ENCODE measurements around the gene NPTX1. TPM values are rescaled to one million over a fixed set of nuclear protein-coding genes. Genes with fewer than 3 reads are reported as not detected.
A peak's percentile ranks its signal among the peaks of the same experiment; 100 is the strongest.

Gene NPTX1
- total RNA-seq, 4 donors from 2014 or later: 0.21 to 0.59 TPM; not detected in 2

DNA sequence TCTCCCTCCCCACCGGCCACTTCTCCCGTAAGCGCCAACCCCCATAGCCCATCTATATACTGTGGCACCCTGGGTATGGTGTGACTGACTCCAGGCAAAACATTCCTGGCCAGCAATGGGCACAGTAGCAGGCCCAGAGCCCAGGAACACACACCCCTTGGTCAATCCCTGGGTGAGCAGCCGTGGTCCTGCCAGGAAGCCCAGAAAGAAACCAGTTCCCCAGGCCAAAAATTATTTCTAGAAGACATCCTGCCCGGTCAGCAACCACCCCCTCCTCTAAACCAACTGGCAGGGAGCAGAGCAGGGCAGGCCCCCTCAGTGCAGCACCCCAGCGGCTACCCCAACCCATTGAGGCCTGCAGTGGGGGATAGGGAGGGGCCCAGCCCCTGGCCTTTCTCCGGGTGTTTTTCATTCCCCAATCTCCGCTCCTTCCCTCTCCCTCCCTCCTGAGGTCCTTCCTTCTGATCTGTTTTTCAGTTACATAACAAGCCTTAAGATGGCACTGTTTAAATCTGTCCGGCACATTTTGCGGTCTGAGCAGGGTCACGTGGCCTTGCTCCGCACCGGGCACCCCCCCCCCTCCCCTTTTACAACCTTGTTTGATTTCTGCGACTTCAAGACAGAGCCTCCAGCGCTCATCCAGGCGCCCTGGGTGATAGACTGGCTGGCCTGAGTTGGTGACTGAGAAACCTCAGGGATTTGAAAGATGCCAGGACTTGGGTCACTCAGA, 2.0 kb downstream of the NPTX1 start:
- WGBS, 2 donors: 15 to 18% methylated on average over 16 of the region's 16 CpGs
- no peak overlapping the region for H3K4me3 ChIP-seq

DNA sequence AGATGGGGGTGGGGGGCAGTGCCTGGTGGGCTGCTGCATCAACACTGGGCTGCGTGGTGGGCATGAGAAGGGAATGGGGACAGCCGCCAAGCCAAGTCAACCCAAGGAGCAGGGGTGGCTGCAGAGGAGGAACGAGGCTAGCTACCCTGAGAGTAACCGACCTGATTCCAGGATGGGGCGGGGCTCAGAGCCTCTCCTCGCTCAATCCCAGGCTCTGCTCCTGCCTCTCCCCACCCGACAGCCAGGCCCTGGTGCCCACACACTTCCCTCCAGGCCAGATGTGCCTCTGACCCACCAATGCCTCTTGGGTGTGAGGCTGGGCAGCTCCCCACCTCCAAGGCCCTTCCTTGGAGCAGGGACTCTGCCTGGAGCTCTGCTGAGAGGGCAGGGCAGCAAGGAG, 2.7 kb downstream of the NPTX1 start:
- H3K9me3 ChIP-seq: no peaks in the 10 kb centered on the region
- no peak for TF ChIP-seq EP300 (IDR thresholded peaks at IDR 0.05)
- no peak for TF ChIP-seq POLR2A (IDR thresholded peaks at IDR 0.05)
- TF ChIP-seq, protein P1, sequence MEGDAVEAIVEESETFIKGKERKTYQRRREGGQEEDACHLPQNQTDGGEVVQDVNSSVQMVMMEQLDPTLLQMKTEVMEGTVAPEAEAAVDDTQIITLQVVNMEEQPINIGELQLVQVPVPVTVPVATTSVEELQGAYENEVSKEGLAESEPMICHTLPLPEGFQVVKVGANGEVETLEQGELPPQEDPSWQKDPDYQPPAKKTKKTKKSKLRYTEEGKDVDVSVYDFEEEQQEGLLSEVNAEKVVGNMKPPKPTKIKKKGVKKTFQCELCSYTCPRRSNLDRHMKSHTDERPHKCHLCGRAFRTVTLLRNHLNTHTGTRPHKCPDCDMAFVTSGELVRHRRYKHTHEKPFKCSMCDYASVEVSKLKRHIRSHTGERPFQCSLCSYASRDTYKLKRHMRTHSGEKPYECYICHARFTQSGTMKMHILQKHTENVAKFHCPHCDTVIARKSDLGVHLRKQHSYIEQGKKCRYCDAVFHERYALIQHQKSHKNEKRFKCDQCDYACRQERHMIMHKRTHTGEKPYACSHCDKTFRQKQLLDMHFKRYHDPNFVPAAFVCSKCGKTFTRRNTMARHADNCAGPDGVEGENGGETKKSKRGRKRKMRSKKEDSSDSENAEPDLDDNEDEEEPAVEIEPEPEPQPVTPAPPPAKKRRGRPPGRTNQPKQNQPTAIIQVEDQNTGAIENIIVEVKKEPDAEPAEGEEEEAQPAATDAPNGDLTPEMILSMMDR (IDR thresholded peaks at IDR 0.05): no peak
- H3K4me3 ChIP-seq: no peak overlapping the region
- H3K4me1 ChIP-seq: peaks cover 0 to 46% (median 39%) of the 10 kb centered on the region in 4 donors
- no peaks in the 10 kb centered on the region for H3K36me3 ChIP-seq
- DNase-seq (ENCODE audit: low spot score in 2 of 2): no peak
- H3K27ac ChIP-seq: no peak overlapping the region
- peaks cover 0 to 83% of the 10 kb centered on the region in 2 donors for H3K27me3 ChIP-seq
- WGBS, 2 donors: 27 to 33% methylated on average over 5 to 6 of the region's 7 CpGs

More for the DNA sequence above, 2.0 kb downstream of the NPTX1 start:
- Histone ChIP-seq H3K9me3 (no peaks in the 10 kb centered on the region), H3K36me3 (no peaks in the 10 kb centered on the region), H3K27me3 (peaks cover 0 to 83% of the 10 kb centered on the region in 2 donors), H3K4me1 (peaks cover 0 to 49% (median 40%) of the 10 kb centered on the region in 4 donors), H3K27ac (no peak overlapping the region)
- no peak for TF ChIP-seq EP300 (IDR thresholded peaks at IDR 0.05)
- TF ChIP-seq, protein P1 (IDR thresholded peaks at IDR 0.05): peak in 2 of 5 experiments; percentile 12 to 22
- TF ChIP-seq POLR2A (IDR thresholded peaks at IDR 0.05): no peak
- DNase-seq (ENCODE audit: low spot score in 2 of 2): no peak

- Histone ChIP-seq H3K27me3 (peaks cover 0 to 83% of the 10 kb centered on the region in 2 donors), H3K4me3 (no peak overlapping the region), H3K9me3 (no peaks in the 10 kb centered on the region), H3K27ac (no peak overlapping the region), H3K36me3 (no peaks in the 10 kb centered on the region), H3K4me1 (peaks cover 0 to 39% (median 32%) of the 10 kb centered on the region in 4 donors)
- no peak for DNase-seq (ENCODE audit: low spot score in 2 of 2)
- WGBS, 2 donors: 76 to 93% methylated on average over 7 to 12 of the region's 12 CpGs
- no peak for TF ChIP-seq EP300 (IDR thresholded peaks at IDR 0.05)
- TF ChIP-seq, protein P1 (IDR thresholded peaks at IDR 0.05): no peak
- TF ChIP-seq POLR2A (IDR thresholded peaks at IDR 0.05): no peak
Measured at GRCh38 chr17:80472996-80473395, 3.4 kb downstream of the NPTX1 start.

- no peak for DNase-seq (ENCODE audit: low spot score in 2 of 2)
- Histone ChIP-seq H3K36me3 (no peaks in the 10 kb centered on the region), H3K9me3 (no peaks in the 10 kb centered on the region), H3K27me3 (peaks cover 0 to 81% of the 10 kb centered on the region in 2 donors), H3K4me3 (no peak overlapping the region), H3K27ac (no peak overlapping the region), H3K4me1 (peaks cover 0 to 29% (median 21%) of the 10 kb centered on the region in 4 donors)
- TF ChIP-seq POLR2A (IDR thresholded peaks at IDR 0.05) (no peak), EP300 (IDR thresholded peaks at IDR 0.05) (no peak)
- TF ChIP-seq, protein P1 (IDR thresholded peaks at IDR 0.05): no peak
- 72 to 78% methylated on average over 8 of the region's 8 CpGs for WGBS, 2 donors
Measured at GRCh38 chr17:80471922-80472321, 4.5 kb downstream of the NPTX1 start.

- WGBS, 2 donors: 74 to 78% methylated on average over 21 of the region's 21 CpGs
- Histone ChIP-seq H3K27me3 (peaks cover 0 to 85% of the 10 kb centered on the region in 2 donors), H3K4me3 (no peak overlapping the region), H3K36me3 (no peaks in the 10 kb centered on the region), H3K9me3 (no peaks in the 10 kb centered on the region), H3K4me1 (peaks cover 0 to 16% (median 10%) of the 10 kb centered on the region in 4 donors), H3K27ac (no peak overlapping the region)
- TF ChIP-seq EP300 (IDR thresholded peaks at IDR 0.05) (no peak), POLR2A (IDR thresholded peaks at IDR 0.05) (no peak)
- TF ChIP-seq, protein P1 (IDR thresholded peaks at IDR 0.05): no peak
- no peak for DNase-seq (ENCODE audit: low spot score in 2 of 2)
Measured at GRCh38 chr17:80470603-80471002, 5.8 kb downstream of the NPTX1 start.

All from tibial nerve (tissue), 4 donors.